T-helper 2 cell treated with Interferon-gamma antibody and Interleukin-4, amounts not matched to agents 100 ng/mL and 5 ng/mL, for 36 hours (primary cell): Measurements from ENCODE around the gene MRPL10. TPM values are rescaled to one million over a fixed set of nuclear protein-coding genes. Genes with fewer than 3 reads are reported as not detected.

Experiments used
- intact Hi-C: fragments of 100-400 bp; cut with micrococcal nuclease; formaldehyde crosslinking; loops from one replicate; pipeline ENCODE4 v1.15.1; 2023
- total RNA-seq: library from RNA; stranded (reverse); gene quantifications from 2 replicates; pipeline ENCODE4 v1.2.3, GENCODE V29; 2022

Gene MRPL10
- total RNA-seq, 1 donor from 2014 or later: 36.6 TPM

- intact Hi-C loops: no loop called here
These were observed 15.1 kb downstream of the MRPL10 start for GRCh38 chr17:47816111-47816735.

- intact Hi-C loops: no loop called here
These were observed 16.0 kb downstream of the MRPL10 start for GRCh38 chr17:47815106-47815918.

GRCh38 chr17:47813512-47814031, 17.8 kb downstream of the MRPL10 start:
- intact Hi-C loops: no loop called here

GRCh38 chr17:47813077-47813476, 18.3 kb downstream of the MRPL10 start:
- intact Hi-C loops: no loop called here

GRCh38 chr17:47812146-47812920, 19.0 kb downstream of the MRPL10 start:
- intact Hi-C loops: no loop called here

GRCh38 chr17:47811709-47812108, 19.6 kb downstream of the MRPL10 start:
- intact Hi-C loops: no loop called here

GRCh38 chr17:47810901-47811635, 20.3 kb downstream of the MRPL10 start:
- intact Hi-C loops: no loop called here

GRCh38 chr17:47810200-47810821, 21.0 kb downstream of the MRPL10 start:
- intact Hi-C loops: no loop called here

- intact Hi-C loops: no loop called here
These were observed 22.4 kb downstream of the MRPL10 start for GRCh38 chr17:47808830-47809480.

- intact Hi-C loops: no loop called here
These were observed 23.1 kb downstream of the MRPL10 start for GRCh38 chr17:47808036-47808829.

GRCh38 chr17:47807421-47807820, 23.9 kb downstream of the MRPL10 start:
- intact Hi-C loops: no loop called here

- intact Hi-C loops: no loop called here
These were observed 24.5 kb downstream of the MRPL10 start for GRCh38 chr17:47806913-47807255.

- intact Hi-C loops: no loop called here
These were observed 25.1 kb downstream of the MRPL10 start for GRCh38 chr17:47806026-47806912.

- intact Hi-C loops: no loop called here
These were observed 26.9 kb downstream of the MRPL10 start for GRCh38 chr17:47804461-47804860.

GRCh38 chr17:47803751-47804150, 27.6 kb downstream of the MRPL10 start:
- intact Hi-C loops: no loop called here

- intact Hi-C loops: no loop called here
These were observed 28.1 kb downstream of the MRPL10 start for GRCh38 chr17:47803201-47803600.

GRCh38 chr17:47802341-47803022, 28.9 kb downstream of the MRPL10 start:
- intact Hi-C loops: loop anchor here (1.0 kb wide), 2 partner anchors 103 to 138 kb away; no protein-coding TSS in a partner anchor

GRCh38 chr17:47801906-47802305, 29.4 kb downstream of the MRPL10 start:
- intact Hi-C loops: loop anchor here (1.0 kb wide), 2 partner anchors 103 to 138 kb away; no protein-coding TSS in a partner anchor
